Liver (tissue), 9 donors: ENCODE measurements around the gene ADNP2. TPM values are rescaled to one million over a fixed set of nuclear protein-coding genes. Genes with fewer than 3 reads are reported as not detected.

Experiments used
- DNase-seq: peaks from one replicate; pipeline ENCODE4 v3.0.0-alpha.2; 2017; ENCODE audit warnings: low spot score
- H3K27ac ChIP-seq, 2 donors: one replicate each; pipeline ENCODE4 v1.7.0; 2013; ENCODE audit warnings: inconsistent platforms in 2 of 2, low read length in 2 of 2, control low read depth in 1 of 2, low read depth in 1 of 2, mild to moderate bottlenecking in 1 of 2
- H3K27me3 ChIP-seq, 4 donors: one replicate each; pipeline versions ENCODE4 v1.6.1 to v1.7.0; 2013; ENCODE audit warnings: low read length in 3 of 4, inconsistent platforms in 1 of 4, mild to moderate bottlenecking in 1 of 4, moderate library complexity in 1 of 4; ENCODE audit not compliant: control insufficient read depth in 4 of 4, insufficient read depth in 4 of 4
- H3K36me3 ChIP-seq, 4 donors: one replicate each; pipeline versions ENCODE4 v1.6.1 to v1.7.0; 2013; ENCODE audit warnings: low read length in 3 of 4, mild to moderate bottlenecking in 3 of 4, low read depth in 1 of 4, moderate library complexity in 1 of 4; ENCODE audit not compliant: control insufficient read depth in 4 of 4, insufficient read depth in 3 of 4
- H3K4me1 ChIP-seq, 4 donors: one replicate each; pipeline versions ENCODE4 v1.6.1 to v1.7.0; 2013; ENCODE audit warnings: low read length in 3 of 4, mild to moderate bottlenecking in 3 of 4, moderate library complexity in 1 of 4; ENCODE audit not compliant: control insufficient read depth in 4 of 4, insufficient read depth in 4 of 4
- H3K4me3 ChIP-seq, 3 donors: one replicate each; pipeline versions ENCODE4 v1.6.1 to v1.7.0; 2013; ENCODE audit warnings: low read length in 3 of 3, control low read depth in 1 of 3, low read depth in 1 of 3, mild to moderate bottlenecking in 1 of 3
- H3K9ac ChIP-seq, 2 donors: one replicate each; pipeline ENCODE4 v1.7.0; 2013; ENCODE audit warnings: low read length in 2 of 2, mild to moderate bottlenecking in 2 of 2, moderate library complexity in 2 of 2, control low read depth in 1 of 2, low read depth in 1 of 2
- H3K9me3 ChIP-seq, 4 donors: one replicate each; pipeline versions ENCODE4 v1.6.1 to v1.7.0; 2013; ENCODE audit warnings: low read length in 3 of 4; ENCODE audit not compliant: control insufficient read depth in 4 of 4
- EGR1 ChIP-seq, 2 donors: IDR thresholded peaks; 2 replicates each; pipeline ENCODE4 v1.6.1; 2016 to 2018; ENCODE audit warnings: antibody characterized with exemption in 2 of 2, low read depth in 2 of 2
- FOXA1 ChIP-seq: IDR thresholded peaks from 2 replicates; pipeline ENCODE4 v1.6.1; 2016; ENCODE audit warnings: antibody characterized with exemption
- FOXA2 ChIP-seq: IDR thresholded peaks from 2 replicates; pipeline ENCODE4 v1.6.1; 2016; ENCODE audit warnings: antibody characterized with exemption
- GABPA ChIP-seq, 2 donors: IDR thresholded peaks in 1 of 2; conservative IDR thresholded peaks in 1 of 2; 2 replicates each; pipeline ENCODE4 v1.6.1; 2016; ENCODE audit warnings: antibody characterized with exemption in 2 of 2, mild to moderate bottlenecking in 1 of 2, moderate library complexity in 1 of 2
- HNF4A ChIP-seq, 2 donors: conservative IDR thresholded peaks; 2 replicates each; pipeline ENCODE4 v1.6.1; 2016; ENCODE audit warnings: antibody characterized with exemption in 2 of 2, mild to moderate bottlenecking in 2 of 2
- HNF4G ChIP-seq: IDR thresholded peaks from 2 replicates; pipeline ENCODE4 v1.6.1; 2016; ENCODE audit warnings: antibody characterized with exemption
- JUND ChIP-seq, 2 donors: IDR thresholded peaks; 2 replicates each; pipeline ENCODE4 v1.6.1; 2016; ENCODE audit warnings: antibody characterized with exemption in 2 of 2
- NR2F2 ChIP-seq: IDR thresholded peaks from 2 replicates; pipeline ENCODE4 v1.6.1; 2016; ENCODE audit warnings: antibody characterized with exemption
- RAD21 ChIP-seq, 2 donors: IDR thresholded peaks; 2 replicates each; pipeline ENCODE4 v1.6.1; 2016; ENCODE audit warnings: antibody characterized with exemption in 2 of 2, mild to moderate bottlenecking in 2 of 2
- RXRA ChIP-seq, 2 donors: IDR thresholded peaks; 2 replicates each; pipeline ENCODE4 v1.6.1; 2017 to 2018; ENCODE audit warnings: antibody characterized with exemption in 2 of 2, mild to moderate bottlenecking in 1 of 2
- SP1 ChIP-seq: IDR thresholded peaks from 2 replicates; pipeline ENCODE4 v1.6.1; 2018; ENCODE audit warnings: antibody characterized with exemption, mild to moderate bottlenecking
- TAF1 ChIP-seq: conservative IDR thresholded peaks from 2 replicates; pipeline ENCODE4 v1.6.1; 2016; ENCODE audit warnings: antibody characterized with exemption, mild to moderate bottlenecking
- YY1 ChIP-seq: IDR thresholded peaks from 2 replicates; pipeline ENCODE4 v1.6.1; 2016; ENCODE audit warnings: antibody characterized with exemption, mild to moderate bottlenecking
- WGBS: extraction: QIAGEN DNeasy Blood & Tissue Kit; methylation state at CpG from one replicate; pipeline ENCODE4 v1.1.7; 2013; 5-methylcytosine and 5-hydroxymethylcytosine counted together
- polyA plus RNA-seq, 2 donors: library from polyadenylated mRNA; stranded (reverse) in 1 of 2; unstranded in 1 of 2; fragments of 200-250 nt in 1 of 2; fragments of >200 nt in 1 of 2; fragmentation: Nextera tagmentation in 1 of 2; extraction: Ambion mirVana in 1 of 2; gene quantifications; one replicate each; pipeline versions ENCODE4 v1.2.1 to v1.2.3, GENCODE V29; 2013 to 2015
- total RNA-seq, 2 donors: library from RNA; depleted of rRNA; stranded (reverse); fragments of >200 nt; gene quantifications; one replicate each; pipeline ENCODE4 v1.2.3, GENCODE V29; 2014
- TF ChIP-seq, protein P1 (sequence below): IDR thresholded peaks from 2 replicates; pipeline ENCODE4 v1.6.1; 2016; ENCODE audit warnings: antibody characterized with exemption
- TF ChIP-seq, protein P2 (sequence below): fragments of 150-350 bp; IDR thresholded peaks from 2 replicates; pipeline ENCODE4 v1.5.1; 2017; ENCODE audit warnings: improper control_type of control experiment, low read depth, low read length; ENCODE audit not compliant: missing input control
- TF ChIP-seq, protein P3 (sequence below): IDR thresholded peaks from 2 replicates; pipeline ENCODE4 v1.6.1; 2016; ENCODE audit warnings: antibody characterized with exemption, mild to moderate bottlenecking
- TF ChIP-seq, protein P4 (sequence below): IDR thresholded peaks from 2 replicates; pipeline ENCODE4 v1.6.1; 2016; ENCODE audit warnings: antibody characterized with exemption
- TF ChIP-seq, protein P5 (sequence below): IDR thresholded peaks from 2 replicates; pipeline ENCODE4 v1.6.1; 2016; ENCODE audit warnings: antibody characterized with exemption
- donor health status: healthy.
- donor health status: healthy.
- donor health status: healthy.
- donor health status: healthy.
- donor health status: healthy.

Gene ADNP2
- total and polyA plus RNA-seq, 4 donors: 2.7 to 9.9 (median 6.4) TPM

DNA sequence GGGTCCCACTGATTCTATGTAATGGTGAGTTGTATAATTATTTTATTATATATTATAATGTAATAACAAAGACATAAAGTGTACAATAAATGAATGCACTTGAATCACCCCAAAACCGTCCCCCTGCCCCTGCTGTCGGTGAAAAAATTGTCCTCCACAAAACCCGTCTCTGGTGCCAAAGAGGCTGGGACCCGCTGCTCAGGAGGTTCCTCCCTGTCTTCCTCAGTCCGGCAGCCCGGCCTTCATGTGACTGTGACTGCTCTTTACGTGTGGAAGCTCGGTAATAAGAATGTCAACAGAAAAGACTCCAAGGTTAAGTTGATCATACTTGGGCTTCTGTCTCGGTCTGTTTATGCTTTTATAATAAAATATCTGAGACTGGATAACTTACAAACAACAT, 32.7 kb upstream of the ADNP2 start (continued):
- TF ChIP-seq, protein P1, sequence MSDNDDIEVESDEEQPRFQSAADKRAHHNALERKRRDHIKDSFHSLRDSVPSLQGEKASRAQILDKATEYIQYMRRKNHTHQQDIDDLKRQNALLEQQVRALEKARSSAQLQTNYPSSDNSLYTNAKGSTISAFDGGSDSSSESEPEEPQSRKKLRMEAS: no peak

DNA sequence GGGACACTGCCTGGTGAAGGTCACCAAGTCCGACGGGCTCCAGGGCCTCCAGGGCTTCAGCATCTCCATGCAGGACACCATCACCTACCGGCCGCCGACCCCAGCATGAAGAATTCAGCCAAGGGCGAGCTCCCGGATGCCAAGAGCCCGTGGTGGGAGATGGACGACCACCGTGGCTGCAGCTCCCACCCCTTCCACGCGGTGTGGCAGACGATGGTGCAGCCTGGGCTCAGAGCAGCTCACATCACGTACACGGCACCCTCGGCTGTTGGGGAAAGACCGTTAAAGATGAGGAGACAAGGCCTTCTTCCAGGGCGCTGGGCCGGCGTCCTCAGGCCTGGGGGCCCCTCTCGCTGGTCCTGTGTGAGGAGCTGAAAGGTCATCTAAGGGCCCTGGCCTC, 31.2 kb upstream of the ADNP2 start:
- WGBS: 94% methylated on average over 21 of the region's 21 CpGs
- Histone ChIP-seq H3K27ac (no peak overlapping the region), H3K27me3 (no peaks in the 10 kb centered on the region), H3K4me1 (no peaks in the 10 kb centered on the region), H3K36me3 (no peaks in the 10 kb centered on the region), H3K9me3 (no peaks in the 10 kb centered on the region), H3K4me3 (no peak overlapping the region), H3K9ac (no peak overlapping the region)
- DNase-seq: no peak
- TF ChIP-seq, protein P2, sequence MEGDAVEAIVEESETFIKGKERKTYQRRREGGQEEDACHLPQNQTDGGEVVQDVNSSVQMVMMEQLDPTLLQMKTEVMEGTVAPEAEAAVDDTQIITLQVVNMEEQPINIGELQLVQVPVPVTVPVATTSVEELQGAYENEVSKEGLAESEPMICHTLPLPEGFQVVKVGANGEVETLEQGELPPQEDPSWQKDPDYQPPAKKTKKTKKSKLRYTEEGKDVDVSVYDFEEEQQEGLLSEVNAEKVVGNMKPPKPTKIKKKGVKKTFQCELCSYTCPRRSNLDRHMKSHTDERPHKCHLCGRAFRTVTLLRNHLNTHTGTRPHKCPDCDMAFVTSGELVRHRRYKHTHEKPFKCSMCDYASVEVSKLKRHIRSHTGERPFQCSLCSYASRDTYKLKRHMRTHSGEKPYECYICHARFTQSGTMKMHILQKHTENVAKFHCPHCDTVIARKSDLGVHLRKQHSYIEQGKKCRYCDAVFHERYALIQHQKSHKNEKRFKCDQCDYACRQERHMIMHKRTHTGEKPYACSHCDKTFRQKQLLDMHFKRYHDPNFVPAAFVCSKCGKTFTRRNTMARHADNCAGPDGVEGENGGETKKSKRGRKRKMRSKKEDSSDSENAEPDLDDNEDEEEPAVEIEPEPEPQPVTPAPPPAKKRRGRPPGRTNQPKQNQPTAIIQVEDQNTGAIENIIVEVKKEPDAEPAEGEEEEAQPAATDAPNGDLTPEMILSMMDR: no peak
- TF ChIP-seq, protein P3, sequence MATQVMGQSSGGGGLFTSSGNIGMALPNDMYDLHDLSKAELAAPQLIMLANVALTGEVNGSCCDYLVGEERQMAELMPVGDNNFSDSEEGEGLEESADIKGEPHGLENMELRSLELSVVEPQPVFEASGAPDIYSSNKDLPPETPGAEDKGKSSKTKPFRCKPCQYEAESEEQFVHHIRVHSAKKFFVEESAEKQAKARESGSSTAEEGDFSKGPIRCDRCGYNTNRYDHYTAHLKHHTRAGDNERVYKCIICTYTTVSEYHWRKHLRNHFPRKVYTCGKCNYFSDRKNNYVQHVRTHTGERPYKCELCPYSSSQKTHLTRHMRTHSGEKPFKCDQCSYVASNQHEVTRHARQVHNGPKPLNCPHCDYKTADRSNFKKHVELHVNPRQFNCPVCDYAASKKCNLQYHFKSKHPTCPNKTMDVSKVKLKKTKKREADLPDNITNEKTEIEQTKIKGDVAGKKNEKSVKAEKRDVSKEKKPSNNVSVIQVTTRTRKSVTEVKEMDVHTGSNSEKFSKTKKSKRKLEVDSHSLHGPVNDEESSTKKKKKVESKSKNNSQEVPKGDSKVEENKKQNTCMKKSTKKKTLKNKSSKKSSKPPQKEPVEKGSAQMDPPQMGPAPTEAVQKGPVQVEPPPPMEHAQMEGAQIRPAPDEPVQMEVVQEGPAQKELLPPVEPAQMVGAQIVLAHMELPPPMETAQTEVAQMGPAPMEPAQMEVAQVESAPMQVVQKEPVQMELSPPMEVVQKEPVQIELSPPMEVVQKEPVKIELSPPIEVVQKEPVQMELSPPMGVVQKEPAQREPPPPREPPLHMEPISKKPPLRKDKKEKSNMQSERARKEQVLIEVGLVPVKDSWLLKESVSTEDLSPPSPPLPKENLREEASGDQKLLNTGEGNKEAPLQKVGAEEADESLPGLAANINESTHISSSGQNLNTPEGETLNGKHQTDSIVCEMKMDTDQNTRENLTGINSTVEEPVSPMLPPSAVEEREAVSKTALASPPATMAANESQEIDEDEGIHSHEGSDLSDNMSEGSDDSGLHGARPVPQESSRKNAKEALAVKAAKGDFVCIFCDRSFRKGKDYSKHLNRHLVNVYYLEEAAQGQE: no peak
- TF ChIP-seq FOXA2 (no peak), RXRA (IDR thresholded peaks at IDR 0.05) (no peak), SP1 (no peak), NR2F2 (no peak), FOXA1 (no peak), GABPA (IDR thresholded peaks at IDR 0.05 in 1 of 2, conservative IDR thresholded peaks at IDR 0.05 in 1 of 2) (no peak), HNF4G (no peak), JUND (IDR thresholded peaks at IDR 0.05) (no peak), TAF1 (no peak), HNF4A (conservative IDR thresholded peaks at IDR 0.05) (no peak), EGR1 (IDR thresholded peaks at IDR 0.05; ENCODE audit: low read depth in 2 of 2) (no peak), YY1 (no peak), RAD21 (IDR thresholded peaks at IDR 0.05) (no peak)
- TF ChIP-seq, protein P4, sequence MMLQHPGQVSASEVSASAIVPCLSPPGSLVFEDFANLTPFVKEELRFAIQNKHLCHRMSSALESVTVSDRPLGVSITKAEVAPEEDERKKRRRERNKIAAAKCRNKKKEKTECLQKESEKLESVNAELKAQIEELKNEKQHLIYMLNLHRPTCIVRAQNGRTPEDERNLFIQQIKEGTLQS: no peak
- TF ChIP-seq, protein P1: no peak
- TF ChIP-seq, protein P5, sequence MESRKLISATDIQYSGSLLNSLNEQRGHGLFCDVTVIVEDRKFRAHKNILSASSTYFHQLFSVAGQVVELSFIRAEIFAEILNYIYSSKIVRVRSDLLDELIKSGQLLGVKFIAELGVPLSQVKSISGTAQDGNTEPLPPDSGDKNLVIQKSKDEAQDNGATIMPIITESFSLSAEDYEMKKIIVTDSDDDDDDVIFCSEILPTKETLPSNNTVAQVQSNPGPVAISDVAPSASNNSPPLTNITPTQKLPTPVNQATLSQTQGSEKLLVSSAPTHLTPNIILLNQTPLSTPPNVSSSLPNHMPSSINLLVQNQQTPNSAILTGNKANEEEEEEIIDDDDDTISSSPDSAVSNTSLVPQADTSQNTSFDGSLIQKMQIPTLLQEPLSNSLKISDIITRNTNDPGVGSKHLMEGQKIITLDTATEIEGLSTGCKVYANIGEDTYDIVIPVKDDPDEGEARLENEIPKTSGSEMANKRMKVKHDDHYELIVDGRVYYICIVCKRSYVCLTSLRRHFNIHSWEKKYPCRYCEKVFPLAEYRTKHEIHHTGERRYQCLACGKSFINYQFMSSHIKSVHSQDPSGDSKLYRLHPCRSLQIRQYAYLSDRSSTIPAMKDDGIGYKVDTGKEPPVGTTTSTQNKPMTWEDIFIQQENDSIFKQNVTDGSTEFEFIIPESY: no peak
